GM18907 (cell line): ENCODE results near the gene BBIP1.
A peak's percentile ranks its signal among the peaks of the same experiment; 100 is the strongest.

Experiments used
- ATAC-seq: cut with Tn5 transposase; IDR thresholded peaks from one replicate; pipeline ENCODE4 v1.9.1; 2021; ENCODE audit warnings: mild to moderate bottlenecking, moderate library complexity; ENCODE audit not compliant: unreplicated experiment

The BBIP1 gene

DNA sequence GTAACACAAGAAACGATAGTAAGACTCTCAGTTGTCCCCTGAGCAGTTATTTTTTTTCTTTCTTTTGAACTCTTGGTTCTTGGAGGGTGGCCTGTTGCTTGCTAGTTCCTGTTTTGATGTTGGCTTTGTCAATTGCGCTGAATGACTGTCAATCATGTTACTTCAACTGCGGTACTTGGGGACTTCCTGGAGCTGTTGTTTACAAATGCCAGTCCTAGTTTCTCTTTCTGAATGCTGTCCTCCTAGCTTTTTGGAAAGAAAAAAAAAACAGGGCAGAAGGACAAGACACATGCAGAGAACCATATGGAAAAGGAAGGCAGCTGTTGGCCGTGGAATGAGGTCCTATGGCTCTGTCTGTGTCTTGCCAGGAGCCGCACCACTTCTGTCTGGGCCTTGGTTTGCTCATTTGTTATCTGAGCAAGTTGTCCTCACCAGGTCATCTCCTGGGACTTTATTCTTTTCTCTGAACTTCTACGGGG, 54.3 kb downstream of the BBIP1 start:
- peak; percentile 71 for ATAC-seq

DNA sequence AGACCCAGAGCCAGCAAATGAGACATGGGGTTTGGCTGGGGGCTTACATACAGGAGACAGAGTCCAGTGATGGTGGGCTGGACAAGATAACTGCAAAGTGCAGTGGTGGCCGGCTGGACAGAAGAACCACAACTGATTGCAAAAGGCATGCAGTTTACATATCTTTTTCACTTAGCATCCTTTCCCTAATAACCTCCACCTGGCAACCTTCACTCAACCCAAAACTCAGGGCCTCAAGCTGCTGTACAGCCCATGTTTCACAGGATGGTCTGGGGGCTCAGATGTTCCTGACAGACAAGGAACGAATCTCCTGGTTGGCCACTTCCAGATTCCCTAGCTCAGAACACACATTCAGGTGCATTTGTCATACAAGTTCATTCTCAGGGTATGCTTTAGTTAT, 55.0 kb downstream of the BBIP1 start:
- ATAC-seq = no peak

DNA sequence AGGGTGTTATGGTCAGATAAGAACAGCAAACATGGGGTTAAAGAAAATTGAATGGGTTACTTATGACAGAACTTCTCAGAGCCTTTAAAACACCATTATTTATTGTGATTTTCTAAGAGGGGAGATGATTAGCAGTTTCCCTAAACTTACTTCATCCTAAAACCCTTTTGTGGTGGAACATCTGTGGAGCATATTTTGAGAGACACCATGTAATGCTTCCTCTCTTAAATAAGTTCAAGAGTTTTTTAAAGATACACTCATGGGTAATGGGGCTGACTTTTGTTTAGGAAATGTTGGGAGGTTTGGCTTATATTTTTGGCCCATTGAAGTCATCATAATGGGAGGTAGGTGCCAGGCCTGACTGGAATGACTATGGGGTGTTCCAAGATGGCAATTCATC, 55.6 kb downstream of the BBIP1 start:
- ATAC-seq = no peak

DNA sequence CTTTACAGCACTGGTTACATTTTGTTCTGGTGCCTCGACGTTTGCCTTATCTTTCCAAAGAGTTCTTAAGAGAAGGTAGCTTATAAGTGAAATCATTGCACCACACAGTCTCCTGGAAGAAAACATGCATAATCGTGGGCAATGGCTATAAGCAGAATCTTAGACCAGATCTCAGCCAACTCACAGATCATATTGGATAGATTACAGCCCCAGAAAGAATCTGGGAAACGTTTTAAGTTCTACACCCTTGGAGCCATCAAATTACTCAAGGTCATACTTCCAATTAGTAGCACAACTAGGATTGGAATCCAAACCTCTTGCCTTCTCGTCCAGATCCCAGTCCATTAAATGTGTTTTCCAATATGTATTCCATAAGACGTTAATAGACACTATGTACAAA, 56.0 kb downstream of the BBIP1 start:
- ATAC-seq = no peak

DNA sequence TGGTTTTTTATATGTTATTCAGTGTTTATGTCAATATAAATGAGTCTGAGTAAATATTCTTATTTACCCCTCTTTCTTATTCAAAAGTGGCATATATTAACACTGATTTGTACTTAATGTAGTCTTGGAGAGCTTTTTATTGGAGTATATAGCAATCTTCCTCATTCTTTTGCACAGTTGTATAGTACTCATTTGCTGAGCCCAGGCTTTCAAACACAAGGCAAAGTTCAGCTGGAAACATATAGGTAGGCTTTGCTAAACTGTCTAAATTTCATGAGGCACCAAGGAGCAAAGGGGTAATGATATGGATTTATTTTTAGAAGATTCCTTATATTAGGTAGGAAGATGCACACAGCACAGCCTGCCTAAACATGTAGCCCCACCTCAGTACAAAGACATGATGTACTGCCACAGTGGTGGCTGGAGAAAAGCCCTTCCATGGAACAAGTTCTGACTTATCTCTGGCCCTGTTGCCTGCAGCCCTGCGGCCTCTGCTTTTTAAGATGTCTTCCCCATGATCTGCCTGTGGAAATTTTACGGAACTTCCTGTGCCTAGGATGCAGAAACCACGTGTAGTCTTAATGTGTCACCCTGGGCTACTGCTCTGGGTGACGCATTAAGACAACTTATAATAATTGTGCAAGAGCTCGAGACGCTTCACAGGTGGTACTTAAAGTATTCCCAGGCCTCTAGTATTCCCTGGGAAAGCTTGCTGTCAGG, 56.9 kb downstream of the BBIP1 start:
- ATAC-seq = no peak

DNA sequence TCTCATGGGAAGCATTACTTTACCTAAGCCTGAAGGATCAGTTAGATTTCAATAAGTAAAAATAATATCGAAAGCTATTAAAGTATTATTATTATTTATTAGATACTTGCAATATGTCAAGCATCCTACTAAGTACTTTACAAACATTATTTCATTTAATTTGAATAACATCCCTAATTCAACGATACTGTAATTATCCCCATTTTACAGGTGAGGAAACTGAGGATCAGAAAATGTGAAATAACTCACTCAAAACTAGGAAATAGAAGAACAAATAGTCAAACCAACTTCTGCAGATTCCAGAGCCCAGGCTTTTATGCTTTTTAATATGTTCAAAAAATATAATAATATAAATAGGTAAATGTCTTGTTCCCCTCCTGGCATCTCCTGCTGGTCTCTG, 57.5 kb downstream of the BBIP1 start:
- ATAC-seq = no peak

DNA sequence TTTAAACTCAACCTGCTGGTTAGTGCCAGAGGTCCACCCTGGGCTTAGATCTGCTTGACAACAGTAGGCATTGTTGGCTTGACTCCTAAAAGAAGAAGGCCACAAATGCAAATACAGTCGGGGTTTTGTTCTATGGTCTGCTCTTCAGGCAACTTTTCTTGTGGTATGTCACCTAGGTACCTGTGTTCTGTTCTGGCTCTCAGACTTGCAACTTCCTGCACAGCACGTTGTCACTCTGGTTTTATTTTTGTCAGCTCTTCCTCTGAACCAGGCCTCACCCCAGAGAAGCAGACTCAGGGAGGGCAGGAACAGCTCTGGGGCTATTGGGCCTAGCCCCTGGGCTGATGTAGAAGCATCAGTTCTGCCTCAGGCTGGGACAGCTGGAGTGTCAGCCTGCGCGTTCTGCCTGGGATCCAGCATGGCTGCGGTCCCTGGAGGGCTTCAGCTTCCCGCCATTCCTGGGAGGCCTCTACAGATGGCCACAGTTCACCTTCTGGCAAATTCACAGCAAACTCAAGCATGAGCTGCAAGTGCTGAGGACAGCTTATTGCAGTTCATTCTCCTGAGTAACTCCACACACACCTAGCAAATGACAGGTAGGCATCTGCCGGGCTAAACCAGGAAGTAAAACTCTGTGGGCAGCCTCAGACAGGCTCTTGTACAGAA, 58.3 kb downstream of the BBIP1 start:
- ATAC-seq = peak; percentile 54

DNA sequence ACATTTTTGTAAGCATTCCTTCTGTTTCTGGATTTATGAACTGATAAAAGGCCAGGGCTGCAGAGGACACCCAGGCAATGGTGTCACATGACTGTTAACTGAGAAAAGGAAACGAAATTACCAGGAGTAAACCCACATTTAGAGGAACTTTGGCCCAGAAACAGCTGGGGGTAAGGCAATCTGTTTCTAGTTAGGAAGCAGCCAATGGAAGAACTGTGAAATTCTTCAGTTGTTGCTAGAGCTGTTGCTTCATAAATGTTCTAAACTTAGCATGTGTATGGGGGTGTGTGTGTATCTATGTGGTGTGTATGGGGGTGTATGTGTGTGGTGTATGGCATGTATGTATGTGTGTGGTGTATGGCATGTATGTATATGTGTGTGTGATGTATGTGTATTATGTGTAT, 59.0 kb downstream of the BBIP1 start:
- ATAC-seq = no peak

DNA sequence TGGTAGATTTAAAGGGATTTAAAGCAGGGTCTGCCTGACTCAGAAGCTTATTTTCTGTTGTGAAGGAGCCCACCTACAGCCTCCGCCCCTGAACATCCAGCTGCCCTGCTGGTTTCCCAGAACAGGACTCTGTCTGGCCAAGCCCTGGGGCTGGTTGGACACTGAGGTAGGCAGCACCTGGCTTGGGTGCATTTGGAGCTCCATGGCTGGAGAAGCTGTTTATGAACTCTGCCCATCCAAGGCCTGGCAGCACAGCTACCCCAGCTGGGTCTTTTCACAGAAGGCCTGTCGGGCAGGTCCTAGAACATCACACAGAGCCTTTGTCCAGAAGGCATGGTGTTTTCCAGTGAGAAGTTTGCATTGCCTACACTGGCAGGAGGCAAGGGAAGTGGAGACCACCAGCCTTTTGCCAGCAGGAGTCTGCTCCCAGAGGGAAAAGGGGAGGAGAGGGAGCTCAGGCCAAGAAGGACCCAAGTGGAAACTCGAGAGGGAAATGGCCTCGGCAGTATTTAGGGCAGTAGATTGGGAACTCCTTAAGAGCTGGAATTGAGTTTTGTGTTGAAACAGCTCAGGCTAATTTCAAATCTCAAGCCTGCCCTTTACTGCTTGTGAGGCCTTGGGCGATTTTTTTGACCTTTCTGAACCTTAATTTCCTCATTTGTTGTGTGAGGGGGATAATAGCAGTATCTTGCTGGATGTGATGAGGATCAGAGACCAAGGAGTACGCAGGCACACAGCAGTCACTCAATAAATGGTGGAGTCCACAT, 59.6 kb downstream of the BBIP1 start:
- no peak for ATAC-seq

DNA sequence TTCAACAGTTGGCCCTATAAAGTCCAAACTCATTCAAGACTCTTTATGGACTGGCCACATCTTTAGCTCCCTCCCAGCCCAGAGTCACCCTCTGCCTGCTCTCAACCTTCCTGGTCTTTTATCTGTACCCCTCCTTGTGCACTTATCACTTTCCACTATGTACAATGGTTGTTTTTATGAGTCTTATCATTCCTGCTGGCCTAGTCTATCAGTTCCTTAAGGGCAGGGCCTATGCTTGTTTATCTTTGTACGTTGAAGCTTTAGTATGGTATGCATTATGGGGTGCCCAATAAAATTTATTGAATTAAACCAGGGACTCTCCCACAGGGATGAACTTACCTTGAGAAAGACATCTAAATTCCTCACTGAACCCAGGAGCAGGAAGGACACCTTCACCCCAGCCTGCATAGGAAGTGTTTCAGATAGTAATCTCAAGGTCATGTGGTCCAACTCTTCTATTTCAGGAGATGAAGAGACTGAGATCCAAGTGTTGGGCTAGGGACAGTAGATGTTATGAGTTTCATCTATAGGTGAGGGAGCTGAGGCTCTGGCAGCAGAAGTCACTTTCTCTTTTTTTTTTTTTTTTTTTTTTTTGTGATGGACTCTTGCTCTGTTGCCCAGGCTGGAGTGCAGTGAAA, 60.6 kb downstream of the BBIP1 start:
- ATAC-seq = no peak

DNA sequence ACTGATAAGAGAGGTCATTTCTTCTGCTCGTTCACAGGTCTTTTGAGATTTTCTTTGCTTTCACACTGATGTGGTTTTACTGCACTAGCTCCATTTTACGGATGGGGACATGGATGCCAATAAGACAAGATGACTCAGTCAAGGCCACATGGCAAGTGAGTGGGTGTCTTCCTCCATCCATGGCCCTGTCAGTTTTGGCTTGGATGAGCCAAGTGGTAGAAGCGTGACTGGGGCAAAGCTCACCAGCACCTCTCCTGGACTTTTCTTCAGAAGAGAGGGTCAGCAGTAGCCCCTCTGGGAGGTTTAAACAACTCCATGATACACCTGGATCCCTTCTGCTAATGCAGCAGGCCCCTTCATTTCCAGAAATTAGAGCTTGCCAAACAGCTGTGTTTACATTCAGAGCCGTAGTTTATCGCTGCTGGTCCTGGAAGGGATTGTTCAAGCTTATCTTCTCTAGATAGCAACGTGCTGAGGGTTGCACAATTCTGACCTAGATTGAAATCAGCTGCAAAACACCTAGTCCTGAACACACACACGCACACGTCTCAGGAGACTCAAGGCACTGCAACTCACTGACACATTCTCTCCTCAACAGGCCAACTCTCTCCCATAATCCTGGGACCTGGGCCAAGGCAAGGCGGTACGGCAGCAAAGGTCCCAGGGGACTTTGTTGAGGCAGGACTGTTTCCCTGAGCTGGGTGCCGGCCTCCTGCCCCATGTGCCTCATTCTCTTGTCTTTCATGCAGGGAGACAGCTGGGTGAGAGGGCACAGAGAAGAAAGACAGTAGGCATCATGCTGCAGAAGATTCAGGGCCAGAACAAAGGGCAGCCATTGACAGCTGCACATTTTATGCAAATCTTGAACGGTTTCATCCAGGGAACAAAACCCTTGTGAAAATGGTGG, 61.5 kb downstream of the BBIP1 start:
- ATAC-seq = peak; percentile 42

DNA sequence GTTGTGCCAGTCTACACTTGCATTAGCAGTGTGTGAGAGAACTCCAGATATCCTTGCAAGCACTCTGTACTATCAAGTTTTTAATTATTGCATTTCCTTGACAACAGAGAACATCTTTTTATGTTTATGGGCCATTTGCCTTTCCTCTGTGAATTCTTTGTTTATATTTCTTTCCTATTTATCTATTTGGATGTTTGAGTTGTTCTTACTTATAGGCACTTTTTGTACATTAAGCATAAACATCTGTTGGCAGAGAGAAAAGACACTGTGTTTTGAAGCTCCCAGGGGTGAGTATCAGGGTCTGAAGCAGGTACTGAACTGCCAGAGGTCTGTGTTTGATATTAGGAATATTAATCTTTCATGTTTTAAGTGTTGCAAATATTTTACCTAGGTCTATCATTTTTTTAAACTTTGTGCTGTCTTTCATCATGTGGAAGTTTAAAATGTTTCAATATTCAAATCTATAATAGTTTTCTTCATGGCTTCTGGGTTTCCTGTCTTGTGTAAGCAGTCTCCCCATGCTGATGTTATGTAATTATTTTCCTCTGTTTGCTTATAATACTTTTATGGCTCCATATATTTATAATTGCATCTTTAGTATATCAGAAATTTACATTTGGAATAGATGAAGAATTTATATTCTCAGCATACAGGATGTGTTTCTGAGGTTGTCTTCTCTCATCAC, 64.9 kb downstream of the BBIP1 start:
- no peak for ATAC-seq

DNA sequence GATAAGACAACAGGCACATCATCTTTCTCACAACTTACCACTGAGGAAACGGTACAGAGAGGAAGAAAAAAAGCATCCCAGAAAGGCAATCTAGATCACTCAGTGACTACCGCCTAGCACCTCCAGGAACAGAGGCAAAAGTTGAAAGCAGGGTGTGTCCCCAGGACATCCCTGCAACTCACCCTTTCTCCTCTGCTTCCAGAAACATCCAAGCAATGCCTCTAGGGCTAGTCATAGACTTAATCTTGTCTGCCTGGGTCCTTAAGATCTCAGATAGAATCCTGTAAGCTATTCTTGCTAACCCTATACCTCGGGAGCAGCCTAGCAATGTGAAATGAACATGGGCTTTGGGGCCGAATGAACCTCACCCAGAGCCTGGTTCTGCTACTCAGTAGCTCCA, 66.0 kb downstream of the BBIP1 start:
- ATAC-seq = no peak

DNA sequence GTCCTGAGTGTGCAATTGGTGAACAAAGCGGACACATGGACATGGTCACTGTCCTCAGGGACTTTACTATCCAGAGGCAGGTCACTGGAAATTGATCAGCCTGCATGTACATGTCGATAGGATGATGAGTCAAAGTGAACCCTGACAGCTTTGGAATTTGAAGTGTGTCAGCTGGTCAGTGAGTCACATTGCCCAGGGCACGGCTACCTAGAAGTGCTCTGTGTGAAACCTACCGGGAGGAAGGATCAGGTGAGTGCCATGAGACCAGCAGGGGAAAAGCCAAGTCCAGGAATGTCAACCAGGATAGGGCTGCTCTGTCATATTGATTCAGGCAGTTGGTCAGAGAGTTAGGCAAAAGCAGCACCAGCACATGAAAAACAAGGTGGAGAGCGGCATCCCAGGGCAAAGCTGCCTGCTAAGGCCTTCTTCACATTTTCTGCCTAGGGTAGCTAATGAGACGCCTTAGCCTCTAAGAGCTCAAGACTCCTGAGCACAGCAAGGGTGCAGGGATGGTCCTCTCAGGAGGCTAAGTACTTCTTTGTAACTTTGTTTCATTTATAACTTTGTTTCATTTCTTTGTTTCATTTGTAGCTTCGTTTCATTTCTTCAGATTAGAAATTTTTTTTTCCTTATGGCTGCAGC, 66.6 kb downstream of the BBIP1 start:
- ATAC-seq = no peak

DNA sequence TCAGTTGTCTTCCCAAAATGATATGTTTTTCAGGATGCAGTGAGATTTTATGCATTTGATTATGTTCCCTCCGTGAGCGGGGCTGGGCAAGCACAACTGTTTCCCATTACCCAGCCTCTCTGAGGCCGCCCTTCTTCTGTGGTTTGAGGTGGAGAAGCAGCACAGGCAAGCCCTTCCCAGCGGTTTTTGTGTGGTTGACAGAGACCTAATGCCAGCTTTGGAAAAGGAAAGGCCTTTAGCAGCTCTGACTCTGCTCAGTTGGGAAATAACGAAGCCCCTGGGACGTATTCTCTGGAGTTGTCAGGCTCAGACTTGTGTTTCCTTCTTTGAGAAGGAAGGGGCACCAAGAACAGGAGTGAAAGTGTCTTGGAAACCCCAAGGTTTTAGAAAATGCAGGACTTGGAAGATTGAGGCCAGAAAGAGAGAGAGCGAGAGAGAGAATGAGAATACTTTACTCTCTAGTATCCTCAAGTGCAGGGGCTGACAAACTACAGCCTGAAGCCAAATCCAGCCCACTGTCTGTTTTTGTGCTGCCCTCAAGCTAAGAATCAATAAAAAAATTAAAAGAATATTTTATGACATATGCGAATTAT, 67.9 kb downstream of the BBIP1 start:
- ATAC-seq = no peak

DNA sequence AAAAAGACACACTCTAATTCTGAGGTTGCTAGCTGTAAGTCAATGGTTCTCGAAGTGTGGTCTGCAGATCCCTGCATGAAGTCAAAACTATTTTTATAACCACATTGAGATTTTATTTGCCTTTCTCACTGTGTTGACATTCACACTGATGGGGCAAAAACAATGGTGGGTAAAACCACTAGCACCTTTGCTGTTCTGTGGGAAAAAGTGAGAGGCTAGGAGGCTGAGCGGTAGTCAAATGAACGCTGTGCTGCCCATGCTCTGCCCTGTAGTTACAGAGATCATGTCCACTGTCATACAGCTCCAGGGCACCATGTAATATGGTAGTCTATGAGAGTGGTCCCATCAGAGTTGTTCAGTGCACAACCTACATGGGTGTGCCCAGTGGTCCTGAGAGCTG, 68.9 kb downstream of the BBIP1 start:
- no peak for ATAC-seq
